HG03066 (cell line): ENCODE results near the gene CASP3.
"Not testable (repeated sequence)": the region's sequence is repeated elsewhere in the genome, so short reads cannot be mapped to it uniquely, and the experiment has no call there.

Experiments
- ATAC-seq: cut with Tn5 transposase; IDR thresholded peaks from one replicate; pipeline ENCODE4 v1.9.1; 2021; ENCODE audit warnings: low read depth; ENCODE audit not compliant: unreplicated experiment

Gene CASP3

GRCh38 chr4:184664445-184665210, 15.4 kb upstream of the CASP3 start:
- no peak for ATAC-seq

GRCh38 chr4:184662236-184662635, 13.0 kb upstream of the CASP3 start:
- ATAC-seq = no peak

- no peak for ATAC-seq
Observed at GRCh38 chr4:184660978-184661377, 11.7 kb upstream of the CASP3 start.

GRCh38 chr4:184657820-184658219, 8.6 kb upstream of the CASP3 start:
- not testable (repeated sequence) for ATAC-seq

- ATAC-seq = no peak
Observed at GRCh38 chr4:184657144-184657543, 7.9 kb upstream of the CASP3 start.

- ATAC-seq = no peak
Observed at GRCh38 chr4:184655889-184656869, 6.9 kb upstream of the CASP3 start.

- no peak for ATAC-seq
Observed at GRCh38 chr4:184653650-184654049, 4.4 kb upstream of the CASP3 start.

GRCh38 chr4:184652681-184653080, 3.4 kb upstream of the CASP3 start:
- ATAC-seq = not testable (repeated sequence)

GRCh38 chr4:184651899-184652298, 2.7 kb upstream of the CASP3 start:
- ATAC-seq = no peak

- ATAC-seq = peak; percentile 12
Observed at GRCh38 chr4:184649971-184650855, 966 bp upstream of the CASP3 start.

GRCh38 chr4:184648313-184649025, 778 bp downstream of the CASP3 start:
- peak; percentile 23 for ATAC-seq

GRCh38 chr4:184648054-184648312, 1.3 kb downstream of the CASP3 start:
- no peak for ATAC-seq

GRCh38 chr4:184647266-184648053, 1.8 kb downstream of the CASP3 start:
- no peak for ATAC-seq

- no peak for ATAC-seq
Observed at GRCh38 chr4:184645904-184646610, 3.2 kb downstream of the CASP3 start.

- no peak for ATAC-seq
Observed at GRCh38 chr4:184644553-184645307, 4.5 kb downstream of the CASP3 start.

GRCh38 chr4:184643731-184644130, 5.5 kb downstream of the CASP3 start:
- no peak for ATAC-seq

- ATAC-seq = no peak
Observed at GRCh38 chr4:184641451-184641850, 7.8 kb downstream of the CASP3 start.

GRCh38 chr4:184641022-184641421, 8.2 kb downstream of the CASP3 start:
- no peak for ATAC-seq
